DOHH2 (cell line): ENCODE measurements around the gene MAP2K5.

Source experiments
- H3F3A ChIP-seq: fragments of 200-600 bp; sonication (generic), shearing (Covaris generic); 2 replicates; pipeline ENCODE4 v1.6.0; 2016; ENCODE audit warnings: antibody characterized with exemption, mild to moderate bottlenecking; ENCODE audit not compliant: control insufficient read depth, insufficient read depth
- H3K27ac ChIP-seq: fragments of 200-600 bp; sonication (generic); 2 replicates; pipeline ENCODE4 v1.5.1; 2014; ENCODE audit warnings: low read depth, mild to moderate bottlenecking, low read length, moderate library complexity
- H3K27me3 ChIP-seq: fragments of 200-600 bp; sonication (generic); 2 replicates; pipeline ENCODE4 v1.6.1; 2014; ENCODE audit warnings: mild to moderate bottlenecking, low read length, mixed read lengths; ENCODE audit not compliant: control insufficient read depth
- H3K36me3 ChIP-seq: fragments of 200-600 bp; sonication (generic); 2 replicates; pipeline ENCODE4 v1.6.1; 2014; ENCODE audit warnings: mild to moderate bottlenecking, low read length, moderate library complexity, mixed read lengths; ENCODE audit not compliant: control insufficient read depth
- H3K4me1 ChIP-seq: fragments of 200-600 bp; sonication (generic); 2 replicates; pipeline ENCODE4 v1.6.1; 2014; ENCODE audit warnings: mild to moderate bottlenecking, low read length, mixed read lengths; ENCODE audit not compliant: control insufficient read depth
- H3K4me2 ChIP-seq: fragments of 200-600 bp; sonication (generic); 2 replicates; pipeline ENCODE4 v1.6.0; 2014; ENCODE audit warnings: mild to moderate bottlenecking, low read length, moderate library complexity
- H3K4me3 ChIP-seq: fragments of 200-600 bp; sonication (generic); 2 replicates; pipeline ENCODE4 v1.5.1; 2014; ENCODE audit warnings: mild to moderate bottlenecking, low read length, mixed read lengths
- H3K79me2 ChIP-seq: fragments of 200-600 bp; sonication (generic); 2 replicates; pipeline ENCODE4 v1.6.1; 2014; ENCODE audit warnings: mild to moderate bottlenecking, low read length, mixed read lengths; ENCODE audit not compliant: control insufficient read depth
- H3K9me2 ChIP-seq: fragments of 200-600 bp; sonication (generic); replicated peaks from 2 replicates; pipeline ENCODE4 v1.6.1; 2014; ENCODE audit warnings: mild to moderate bottlenecking, low read length, mixed read lengths; ENCODE audit not compliant: control insufficient read depth
- H3K9me3 ChIP-seq: fragments of 200-600 bp; sonication (generic); 2 replicates; pipeline ENCODE4 v1.6.1; 2014; ENCODE audit warnings: antibody characterized with exemption, low read length, mixed read lengths; ENCODE audit not compliant: control insufficient read depth, insufficient read depth
- H4K20me1 ChIP-seq: fragments of 200-600 bp; sonication (generic); 2 replicates; pipeline ENCODE4 v1.6.0; 2014; ENCODE audit warnings: low read depth, mild to moderate bottlenecking, antibody characterized with exemption, low read length, moderate library complexity; ENCODE audit not compliant: control insufficient read depth, insufficient read depth
- CTCF ChIP-seq: fragments of 200-600 bp; sonication (generic); IDR thresholded peaks from one replicate; pipeline ENCODE4 v1.5.1; 2014; ENCODE audit warnings: antibody characterized with exemption, mild to moderate bottlenecking, low read depth, low read length; ENCODE audit not compliant: poor library complexity, severe bottlenecking
- EZH2phosphoT487 ChIP-seq: fragments of 200-600 bp; sonication (generic); IDR thresholded peaks from 2 replicates; pipeline ENCODE4 v1.6.1; 2017; ENCODE audit warnings: borderline replicate concordance, mild to moderate bottlenecking, antibody characterized with exemption, low read length, moderate library complexity, mixed read lengths

The MAP2K5 gene

DNA sequence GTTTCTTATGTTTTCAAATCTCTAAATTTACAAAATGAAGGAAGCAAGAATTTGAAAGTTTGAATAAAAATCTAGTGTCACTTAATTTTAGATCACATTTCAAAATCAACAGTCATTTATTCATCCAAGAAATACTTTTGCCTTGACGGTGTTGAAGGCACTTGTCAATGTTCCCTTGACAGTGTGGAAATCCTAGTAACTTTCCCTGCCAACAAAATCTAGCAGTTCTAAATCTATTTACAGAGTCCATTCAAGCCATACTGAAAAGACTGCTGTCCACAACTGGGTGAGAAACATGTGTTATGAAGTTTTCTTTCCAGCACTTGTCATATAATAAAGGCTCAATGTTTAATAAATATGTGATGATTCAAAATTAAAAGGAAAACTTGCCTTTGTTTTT is 8.6 kb upstream of the MAP2K5 start:
- Histone ChIP-seq H3K4me1 (peaks cover 6% of the 10 kb centered on the region), H3K9me2 (no peaks in the 10 kb centered on the region), H3K4me3 (no peak overlapping the region), H3K9me3 (no peaks in the 10 kb centered on the region), H3K4me2 (no peak overlapping the region), H3K36me3 (no peaks in the 10 kb centered on the region; the same call in 1 of the 2 replicates), H4K20me1 (no peaks in the 10 kb centered on the region), H3K79me2 (no peaks in the 10 kb centered on the region), H3K27ac (no peak overlapping the region), H3F3A (0 out of 2 replicates have a peak, but pooled peaks cover 2% of the 10 kb centered on the region), H3K27me3 (no peaks in the 10 kb centered on the region)
- no peak for TF ChIP-seq CTCF

DNA sequence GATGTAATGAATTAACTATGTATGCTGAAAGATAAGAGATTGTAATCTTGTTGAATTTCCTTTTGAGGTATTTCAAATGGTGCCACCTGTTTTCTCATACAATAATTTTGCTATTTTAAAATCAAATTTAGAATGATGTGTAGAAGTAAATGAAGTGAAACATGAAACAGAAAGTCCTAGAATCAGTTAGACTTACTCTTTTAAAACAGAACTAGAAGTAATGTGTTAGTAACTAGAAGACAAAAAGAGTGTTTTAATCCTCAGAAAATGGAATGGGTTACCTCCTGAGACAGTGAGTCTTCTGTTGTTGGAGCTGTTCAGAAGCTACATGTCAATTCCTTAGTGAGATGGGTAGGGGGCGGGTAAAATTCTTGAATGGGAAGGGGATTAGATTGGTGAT is 8.1 kb upstream of the MAP2K5 start:
- TF ChIP-seq EZH2phosphoT487 (no peak), CTCF (no peak)
- Histone ChIP-seq H3F3A (0 out of 2 replicates have a peak, but pooled peaks cover 2% of the 10 kb centered on the region), H3K27ac (no peak overlapping the region), H3K9me2 (no peaks in the 10 kb centered on the region), H3K4me3 (no peak overlapping the region), H3K4me2 (no peak overlapping the region), H3K9me3 (no peaks in the 10 kb centered on the region), H3K79me2 (no peaks in the 10 kb centered on the region), H3K36me3 (no peaks in the 10 kb centered on the region), H4K20me1 (no peaks in the 10 kb centered on the region), H3K4me1 (peaks cover 11% of the 10 kb centered on the region), H3K27me3 (no peaks in the 10 kb centered on the region)

DNA sequence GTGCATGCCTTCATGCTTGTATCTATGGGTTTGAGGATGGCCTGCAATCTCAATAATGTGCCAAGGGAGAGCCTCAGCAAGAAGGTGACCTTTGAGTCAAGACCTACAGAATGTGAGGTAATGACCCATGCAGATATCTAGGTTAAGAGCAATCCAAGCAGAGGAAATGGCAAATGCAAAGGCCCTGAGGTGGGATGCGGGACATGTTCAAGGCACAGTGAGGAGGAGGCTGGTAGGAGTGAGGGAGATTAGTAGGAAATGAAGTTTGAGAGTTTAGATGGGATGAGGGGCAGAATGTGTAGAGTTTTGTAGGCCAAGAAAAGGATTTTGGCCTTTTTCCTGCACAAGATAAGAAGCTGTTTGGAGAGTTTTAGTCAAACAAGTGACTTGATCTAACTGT is 4.7 kb upstream of the MAP2K5 start:
- H3K79me2 ChIP-seq = no peaks in the 10 kb centered on the region
- no peaks in the 10 kb centered on the region for H3K9me3 ChIP-seq
- no peak overlapping the region for H3K4me3 ChIP-seq
- peaks cover 4% of the 10 kb centered on the region; the same call in 1 of the 2 replicates for H3K36me3 ChIP-seq
- no peaks in the 10 kb centered on the region for H3K9me2 ChIP-seq
- H3K27ac ChIP-seq = no peak overlapping the region
- peaks cover 11% of the 10 kb centered on the region for H3F3A ChIP-seq
- H3K4me2 ChIP-seq = no peak overlapping the region
- H4K20me1 ChIP-seq = no peaks in the 10 kb centered on the region
- peaks cover 32% of the 10 kb centered on the region for H3K4me1 ChIP-seq
- no peaks in the 10 kb centered on the region for H3K27me3 ChIP-seq
- no peak for TF ChIP-seq EZH2phosphoT487

- H3K27ac ChIP-seq = no peak overlapping the region
- H3K27me3 ChIP-seq = no peaks in the 10 kb centered on the region
- H4K20me1 ChIP-seq = no peaks in the 10 kb centered on the region
Observed at GRCh38 chr15:67543348-67543718, 830 bp downstream of the MAP2K5 start.

More at GRCh38 chr15:67543348-67543718, 830 bp downstream of the MAP2K5 start:
- H3K4me3 ChIP-seq = peak overlapping the region; percentile 98
- TF ChIP-seq EZH2phosphoT487 (no peak), CTCF (no peak)
- H3K36me3 ChIP-seq = peaks cover 7% of the 10 kb centered on the region; the same call in 1 of the 2 replicates
- H3F3A ChIP-seq = peaks cover 20% of the 10 kb centered on the region
- peaks cover 58% of the 10 kb centered on the region for H3K4me1 ChIP-seq
- no peaks in the 10 kb centered on the region for H3K79me2 ChIP-seq
- H3K9me2 ChIP-seq = no peaks in the 10 kb centered on the region
- peak overlapping the region; percentile 91 for H3K4me2 ChIP-seq
- no peaks in the 10 kb centered on the region for H3K9me3 ChIP-seq
